Placental epithelial cell (primary cell): ENCODE data around the gene ARGFX. TPM values are rescaled to one million over a fixed set of nuclear protein-coding genes. Genes with fewer than 3 reads are reported as not detected.

ENCODE experiments used
- total RNA-seq: library from RNA; depleted of rRNA; stranded (reverse); fragments of >200 nt; gene quantifications from 2 replicates; pipeline ENCODE4 v1.2.3, GENCODE V29; 2012

The ARGFX gene
- not detected in 2 replicates for total RNA-seq

DNA sequence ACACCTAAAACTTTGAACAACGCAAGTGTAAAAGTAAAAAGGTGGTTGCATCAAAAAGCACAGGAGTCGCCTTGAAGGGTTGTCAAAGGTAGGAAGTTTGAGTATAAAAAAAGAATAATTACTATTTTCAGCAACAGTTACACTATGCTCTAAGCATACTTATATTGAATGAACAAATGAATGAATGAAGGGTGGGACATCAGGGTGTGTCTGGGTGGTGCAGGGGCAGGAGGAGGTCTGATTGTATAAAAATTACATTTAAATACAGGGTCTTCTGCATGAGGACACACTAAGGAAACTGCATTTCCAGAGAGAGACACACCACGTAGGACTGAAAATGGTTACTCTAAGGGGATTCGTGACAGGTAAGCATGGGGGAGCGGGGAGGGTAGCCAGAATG is at the start of gene ARGFX:
Gene ARGFX, plus strand, starts transcription at position 301 of the 400 bp plus-strand sequence. CDS start 2,765 bp downstream, outside the sequence.

DNA sequence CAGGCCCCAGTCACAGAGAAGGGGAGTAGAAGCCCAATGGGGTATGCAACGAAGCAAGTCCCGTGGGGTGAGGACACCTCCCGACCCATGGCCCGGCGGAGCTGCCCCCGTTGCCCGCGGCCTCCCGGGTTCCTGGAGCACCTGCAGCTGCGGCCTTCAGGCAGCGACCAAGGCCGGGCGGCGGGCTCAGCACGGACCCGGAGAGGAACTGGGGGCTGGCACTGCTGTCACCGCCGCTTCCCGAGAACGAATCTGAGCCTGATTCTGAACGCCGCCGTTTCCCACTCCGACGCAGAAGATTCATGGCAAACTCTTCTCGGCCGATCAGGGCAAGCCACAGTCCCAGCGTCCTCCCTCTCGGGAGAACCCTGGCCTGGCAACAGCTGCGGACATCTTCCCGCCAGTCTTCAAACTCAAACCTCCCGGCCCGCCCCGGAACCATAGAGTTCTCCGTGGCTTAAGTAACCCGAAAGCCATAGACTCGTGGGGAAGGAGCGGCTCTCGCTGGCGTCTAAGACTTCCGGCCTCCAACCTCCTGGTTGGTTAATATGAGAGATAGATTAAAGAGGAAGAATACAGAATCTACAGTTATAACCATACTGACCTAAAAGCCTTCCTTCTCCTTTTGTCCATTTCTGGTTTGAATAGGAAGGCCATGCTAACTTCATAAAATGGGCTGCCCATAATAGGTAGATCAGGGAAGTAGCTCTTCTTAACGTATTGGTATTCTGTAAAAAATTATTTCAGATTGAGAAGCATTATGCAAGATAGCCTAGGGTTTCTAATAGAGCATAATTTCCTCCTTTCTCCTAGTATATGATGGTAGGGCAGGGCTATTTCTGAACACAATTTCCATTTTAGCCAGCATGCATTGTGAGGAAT is 21.9 kb upstream of the ARGFX start, which contains the start of gene POLQ:
Gene POLQ, minus strand, starts transcription at position 415 of the 882 bp plus-strand sequence. Its CDS starts 111 bp downstream, at position 304.

DNA sequence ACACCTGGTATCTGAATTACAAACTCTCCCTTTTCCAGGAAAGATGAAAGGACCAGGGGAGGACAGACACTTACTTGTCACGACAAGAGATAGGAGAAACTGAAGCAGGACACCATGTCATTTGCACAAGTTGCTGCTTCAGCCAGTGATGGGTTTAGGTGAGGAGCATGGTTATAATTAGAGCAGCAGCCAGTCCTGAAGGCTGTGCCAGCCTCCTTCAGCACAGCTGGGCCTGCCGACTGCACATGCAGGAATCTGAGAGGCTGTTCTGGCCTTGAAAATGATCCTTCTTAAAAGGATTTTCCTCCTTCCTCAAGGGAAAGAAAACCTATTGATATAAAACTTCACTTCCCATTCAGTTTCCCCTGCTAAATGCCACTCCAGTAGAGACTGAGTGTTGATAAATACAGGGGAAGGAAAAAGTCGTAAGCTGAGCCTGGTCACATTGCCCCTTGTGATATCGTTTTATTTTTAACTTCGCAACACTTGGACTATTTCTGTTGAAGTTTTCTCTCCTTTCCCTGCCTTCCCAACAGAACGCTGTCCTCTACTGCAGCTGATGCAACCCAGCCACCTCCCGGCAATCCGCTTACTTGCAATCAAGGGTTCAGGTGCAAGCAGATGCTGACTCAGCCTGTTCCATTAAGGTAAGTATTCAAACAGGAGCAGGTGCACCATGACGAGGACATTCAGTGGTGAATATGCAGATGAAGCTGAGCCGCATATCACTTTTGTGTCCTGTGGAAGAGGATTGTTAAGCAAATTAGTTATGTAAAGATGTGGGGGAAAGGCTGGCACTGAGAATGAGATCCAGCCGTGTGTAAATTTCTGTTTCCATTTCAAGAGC is 25.3 kb downstream of the ARGFX start, which contains the start of gene FBXO40:
Gene FBXO40, plus strand, starts transcription at position 524 of the 847 bp plus-strand sequence. CDS start 27,197 bp downstream, outside the sequence.

Other genes with a start within 250 kb of the ARGFX start
- gene POLQ, start 22.0 kb upstream of the ARGFX start, total RNA-seq = 2.4 and 2.5 TPM in 2 replicates
- gene FBXO40, start 25.4 kb downstream of the ARGFX start, total RNA-seq = not detected in 2 replicates
- gene HCLS1, start 93.0 kb downstream of the ARGFX start, total RNA-seq = 5.2 and 6.3 TPM in 2 replicates
- 48.4 and 86.4 TPM in 2 replicates for gene GOLGB1, start 181.8 kb downstream of the ARGFX start, total RNA-seq